HG03469 (cell line): ENCODE data around the gene ZNF564.
"Not testable (repeated sequence)": the region's sequence is repeated elsewhere in the genome, so short reads cannot be mapped to it uniquely, and the experiment has no call there.

Source experiments
- ATAC-seq: cut with Tn5 transposase; IDR thresholded peaks from one replicate; pipeline ENCODE4 v1.9.1; 2021; ENCODE audit warnings: mild to moderate bottlenecking, moderate library complexity, moderate number of reproducible peaks; ENCODE audit not compliant: unreplicated experiment

The ZNF564 gene

DNA sequence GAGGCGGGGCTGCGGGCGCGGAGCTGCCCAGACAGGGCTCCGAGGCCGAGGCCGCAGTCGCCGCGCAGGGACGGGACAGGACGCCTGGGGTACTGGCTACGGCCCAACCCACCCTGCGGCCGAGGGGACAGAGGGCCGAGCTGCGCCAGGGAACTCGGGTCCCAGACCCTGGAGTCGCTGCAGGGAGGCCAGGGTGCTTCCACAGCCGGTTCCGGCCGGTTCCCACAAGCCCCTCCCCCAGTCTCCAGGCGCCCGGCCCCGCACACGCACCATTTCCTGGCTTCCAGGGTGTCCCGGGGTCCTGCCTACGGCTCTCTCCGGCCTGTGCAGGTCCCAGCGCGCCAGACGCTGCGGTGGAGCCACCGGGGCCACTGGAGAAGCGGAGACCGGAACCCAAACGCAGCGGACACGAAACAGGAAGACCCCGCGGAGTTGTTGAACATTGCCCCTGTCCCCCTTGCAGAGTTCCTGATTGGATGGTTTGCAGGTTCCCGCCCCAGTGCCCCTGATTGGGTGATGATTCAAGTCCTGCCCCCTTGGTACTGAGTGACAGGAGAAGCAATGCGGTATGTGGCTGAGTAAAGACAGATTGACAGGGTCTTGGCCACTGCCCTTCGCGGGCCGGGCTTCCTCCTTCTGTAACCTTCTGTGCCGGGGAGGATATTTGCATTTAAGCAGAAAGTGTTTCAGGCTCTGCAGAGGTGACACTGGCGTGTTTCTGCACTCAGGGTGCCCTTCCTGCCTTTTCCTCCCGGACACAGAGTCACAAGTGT, at the start of gene ZNF564:
ZNF564 (minus strand) TSS at position 423 of the 773 bp plus-strand sequence; CDS start at position 273, 150 bp downstream.
- peak; percentile 82 for ATAC-seq

- ATAC-seq: no peak
Observed at GRCh38 chr19:12597594-12597993, 46.3 kb upstream of the ZNF564 start.

GRCh38 chr19:12596927-12597548, 45.8 kb upstream of the ZNF564 start:
- ATAC-seq: no peak

DNA sequence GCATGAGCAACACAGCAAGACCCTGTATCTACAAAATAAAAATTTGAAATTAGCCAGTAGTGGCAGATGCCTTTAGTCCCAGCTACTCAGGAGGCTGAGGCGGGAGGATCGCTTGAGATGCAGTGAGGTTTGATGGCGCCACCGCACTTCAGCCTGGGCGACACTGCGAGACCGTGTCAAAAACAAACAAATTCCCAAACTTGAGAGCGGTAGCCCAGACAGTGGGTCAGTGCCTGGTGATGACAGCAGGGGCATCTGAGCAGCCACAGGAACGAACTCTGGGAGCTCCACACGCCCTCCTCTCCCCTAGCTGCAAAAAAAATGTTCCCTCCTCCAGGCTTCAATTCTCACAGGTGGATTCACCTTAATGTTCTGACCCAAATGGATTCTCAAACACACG, 45.2 kb upstream of the ZNF564 start:
- no peak for ATAC-seq

GRCh38 chr19:12581100-12581499, 29.8 kb upstream of the ZNF564 start:
- ATAC-seq: no peak

GRCh38 chr19:12580180-12580694, 29.0 kb upstream of the ZNF564 start:
- no peak for ATAC-seq

DNA sequence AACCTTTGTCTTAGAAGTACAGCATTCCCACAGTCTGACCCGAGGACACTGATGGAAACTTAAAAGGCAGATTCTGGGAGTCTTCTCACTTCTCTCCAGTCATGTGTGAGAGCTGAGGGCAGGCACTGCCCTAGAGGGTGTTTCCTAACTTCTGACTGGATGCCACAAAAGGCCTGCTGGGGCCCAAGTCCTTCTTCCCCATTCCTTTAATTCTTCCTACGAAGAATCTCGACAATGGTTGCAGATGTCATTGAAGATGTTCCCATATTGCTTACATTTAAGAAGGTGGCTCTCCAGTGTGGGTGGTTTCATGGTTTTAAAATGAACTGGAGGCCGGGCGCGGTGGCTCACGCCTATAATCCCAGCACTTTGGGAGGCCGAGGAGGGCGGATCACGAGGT, 27.4 kb upstream of the ZNF564 start:
- ATAC-seq: no peak

DNA sequence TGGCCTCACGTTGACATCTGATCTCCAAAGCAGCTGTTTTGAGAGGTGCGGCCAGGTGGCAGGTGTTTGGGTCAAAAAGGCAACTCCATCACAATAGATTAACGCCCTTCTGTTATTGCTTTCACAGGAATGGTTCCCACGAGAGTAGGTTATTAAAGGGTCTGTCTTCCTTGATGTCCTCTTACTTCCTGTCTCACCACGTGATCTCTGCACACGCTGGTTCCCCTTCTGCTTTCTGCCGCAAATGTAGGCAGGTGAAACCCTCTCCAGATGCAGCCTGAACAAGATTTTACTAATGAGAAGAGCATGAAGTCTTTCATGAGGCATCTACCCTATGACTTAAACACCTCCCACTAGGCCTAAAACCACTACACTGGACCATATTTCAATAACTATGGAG, 22.8 kb upstream of the ZNF564 start:
- ATAC-seq: no peak

DNA sequence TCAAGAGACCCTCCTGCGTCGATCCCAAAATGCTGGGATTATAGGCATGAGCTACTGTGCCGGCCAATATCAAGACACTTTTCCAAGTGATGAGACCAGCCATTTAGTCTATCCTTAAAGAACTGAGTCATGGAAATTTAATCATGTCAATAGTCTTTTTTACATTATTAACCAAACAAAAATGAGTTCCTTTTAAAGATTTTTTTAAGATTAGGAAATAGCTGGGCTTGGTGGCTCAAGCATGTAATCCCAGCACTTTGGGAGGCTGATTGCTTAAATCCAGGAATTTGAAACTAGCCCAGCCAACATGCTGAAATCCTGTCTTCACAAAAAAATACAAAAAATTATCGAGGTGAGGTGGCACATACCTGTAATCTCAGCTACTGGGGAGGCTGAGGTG, 16.7 kb upstream of the ZNF564 start:
- no peak for ATAC-seq

GRCh38 chr19:12566380-12566779, 15.1 kb upstream of the ZNF564 start:
- ATAC-seq: not testable (repeated sequence)

DNA sequence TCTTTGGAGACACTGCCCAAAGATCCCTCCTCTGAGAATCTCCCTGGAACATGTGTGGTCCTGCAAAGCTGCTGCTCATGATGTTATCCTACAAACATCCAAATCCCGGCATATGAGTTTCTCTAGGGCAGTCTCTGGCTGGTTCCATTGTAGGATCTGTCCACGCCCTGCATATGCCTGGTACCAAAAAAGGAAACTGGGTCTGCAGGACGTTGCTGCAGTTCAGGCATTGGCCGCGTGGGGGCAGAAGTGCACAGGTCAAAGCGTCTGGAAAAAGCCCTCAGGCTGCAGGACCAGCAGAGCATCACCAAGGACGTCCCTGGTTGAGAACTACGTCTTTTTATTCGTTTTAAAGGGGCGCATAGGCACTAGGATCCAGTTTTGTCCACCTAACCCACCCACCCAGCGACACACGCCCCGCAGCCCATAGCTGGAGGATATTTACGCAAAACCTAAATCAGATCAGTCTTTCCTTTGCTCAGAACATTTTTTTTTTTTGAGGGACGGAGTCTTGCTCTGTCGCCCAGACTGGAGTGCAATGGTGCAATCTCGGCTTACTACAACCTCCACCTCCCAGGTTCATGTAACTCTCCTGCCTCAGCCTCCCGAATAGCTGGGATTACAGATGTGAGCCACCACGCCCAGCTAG, 12.9 kb upstream of the ZNF564 start:
- ATAC-seq: no peak

GRCh38 chr19:12555456-12555930, 4.2 kb upstream of the ZNF564 start:
- no peak for ATAC-seq

DNA sequence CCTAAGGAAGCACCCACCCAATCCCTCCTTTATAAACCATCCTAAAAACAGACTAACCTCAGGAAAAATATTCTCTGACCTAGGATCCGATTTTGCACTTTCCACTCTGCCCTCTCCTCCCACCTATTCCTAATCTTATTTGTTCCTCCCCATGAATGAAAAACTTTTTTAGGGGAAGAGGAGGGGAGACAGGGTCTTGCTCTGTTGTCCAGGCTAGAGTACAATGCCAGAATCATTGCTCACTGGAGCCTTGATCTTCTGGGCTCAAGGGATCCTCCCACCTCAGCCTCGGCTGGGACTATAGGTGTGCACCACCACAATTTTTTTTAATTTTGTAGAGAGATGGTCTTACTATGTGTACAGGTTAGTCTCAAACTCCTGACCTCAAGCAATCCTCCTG, 4.4 kb downstream of the ZNF564 start:
- no peak for ATAC-seq

- ATAC-seq: no peak
Observed at GRCh38 chr19:12546068-12546467, 5.2 kb downstream of the ZNF564 start.

DNA sequence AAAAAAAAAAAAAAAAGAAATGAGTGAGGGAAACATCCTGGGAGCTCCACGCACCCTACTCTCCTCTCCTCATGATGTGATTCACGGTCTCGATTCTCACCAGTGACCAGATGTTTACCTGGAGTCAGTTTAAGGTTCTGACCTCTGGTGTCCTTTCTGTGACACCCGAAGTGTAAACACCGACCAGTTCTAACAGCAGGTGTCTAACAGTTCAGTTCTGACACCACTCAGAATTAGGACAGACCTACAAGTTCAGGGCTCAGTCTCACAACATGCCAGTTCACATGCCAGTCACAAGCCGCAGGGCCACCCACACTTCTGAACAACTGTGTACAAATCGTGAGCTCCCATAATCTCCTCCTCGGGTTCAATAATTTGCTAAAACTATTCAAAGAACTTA, 6.0 kb downstream of the ZNF564 start:
- no peak for ATAC-seq

- no peak for ATAC-seq
Observed at GRCh38 chr19:12544401-12544876, 6.8 kb downstream of the ZNF564 start.

DNA sequence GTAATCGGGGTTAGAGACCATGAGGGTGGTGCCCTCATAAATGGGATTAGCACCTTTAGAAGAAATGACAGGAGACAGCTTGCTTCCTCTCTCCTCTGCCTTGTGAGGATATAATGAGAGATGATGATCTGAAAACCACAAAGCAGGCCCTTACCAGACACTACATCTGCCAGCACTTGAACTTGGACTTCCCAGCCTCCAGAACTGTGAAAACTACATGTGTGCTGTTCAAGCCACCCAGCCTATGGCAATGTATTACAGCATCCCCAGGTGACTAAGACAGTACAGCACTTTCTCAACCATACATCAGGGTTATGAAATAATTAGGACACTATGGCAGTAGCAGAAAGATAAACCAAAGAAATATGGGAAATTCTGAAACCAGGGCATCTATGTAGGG, 7.4 kb downstream of the ZNF564 start:
- no peak for ATAC-seq

- no peak for ATAC-seq
Observed at GRCh38 chr19:12527034-12527836, 24.0 kb downstream of the ZNF564 start.

- ATAC-seq: no peak
Observed at GRCh38 chr19:12526542-12526941, 24.7 kb downstream of the ZNF564 start.

GRCh38 chr19:12521996-12522395, 29.3 kb downstream of the ZNF564 start:
- ATAC-seq: no peak
